Putamen (tissue), 1 donor: Measurements from ENCODE around the gene FREM1.

Experiments
- DNase-seq: peaks from one replicate; pipeline ENCODE4 v3.0.0-alpha.2; 2016; ENCODE audit warnings: low spot score

The FREM1 gene

GRCh38 chr9:14760060-14760459 is 150.2 kb downstream of the FREM1 start:
- DNase-seq, result no peak

DNA sequence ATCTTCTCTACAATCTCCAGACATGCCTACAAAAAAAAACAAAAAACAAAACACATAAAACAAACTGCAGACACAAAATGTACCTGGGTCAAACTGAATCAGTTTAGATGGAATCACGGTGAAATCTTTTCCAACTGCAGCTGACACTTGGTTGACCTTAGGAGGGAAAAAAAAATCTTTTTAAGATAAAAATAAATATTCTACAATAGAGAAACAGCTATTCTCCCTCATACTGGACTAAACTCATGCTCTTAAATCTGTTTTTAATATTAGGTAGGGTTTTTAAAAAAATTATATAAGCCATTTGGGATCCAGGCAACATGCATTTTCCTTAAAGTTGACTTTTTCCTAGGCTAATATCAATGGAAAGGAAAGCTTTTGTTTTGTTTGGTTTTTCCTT is 153.9 kb downstream of the FREM1 start:
- no peak for DNase-seq

- no peak for DNase-seq
These were observed 157.4 kb downstream of the FREM1 start for GRCh38 chr9:14752871-14753270.

DNA sequence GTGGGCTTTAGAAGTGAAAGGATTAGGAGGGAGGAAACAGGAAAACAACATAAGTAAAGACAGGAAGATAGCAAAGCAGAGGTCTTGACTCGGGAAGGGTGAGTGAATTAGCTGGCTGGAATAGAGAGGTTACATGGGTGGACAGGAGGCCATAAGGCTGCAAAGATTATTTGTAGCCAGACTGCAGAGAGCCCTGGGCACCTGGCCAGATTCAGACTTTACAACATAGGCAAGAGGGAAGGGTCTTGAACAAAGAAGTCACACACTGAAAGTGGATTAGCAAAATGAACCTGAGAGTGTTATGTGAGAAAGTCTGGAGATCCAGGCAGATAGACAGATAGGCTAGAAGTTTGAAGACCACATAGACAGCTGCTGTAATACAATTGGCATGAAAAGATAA is 158.0 kb downstream of the FREM1 start:
- no peak for DNase-seq

DNA sequence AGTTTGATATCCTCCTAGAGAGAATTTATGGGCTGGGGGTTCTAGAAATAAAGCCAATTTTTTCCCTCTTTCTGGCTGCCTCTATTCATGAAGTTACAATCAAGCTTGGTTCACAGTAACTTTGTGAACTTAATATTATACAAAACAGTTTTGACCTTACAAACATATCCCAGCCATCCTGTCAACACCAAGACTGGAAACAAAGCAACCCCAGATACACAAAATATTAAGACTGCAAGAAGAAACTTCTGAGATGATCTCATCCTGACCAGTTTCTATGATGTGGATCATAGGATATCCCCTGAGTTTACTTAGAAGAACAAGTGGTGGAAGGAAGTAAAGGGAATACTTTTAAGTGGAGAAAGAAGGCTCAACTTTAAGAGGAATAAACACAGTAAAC is 159.4 kb downstream of the FREM1 start:
- no peak for DNase-seq

GRCh38 chr9:14749741-14750211 is 160.5 kb downstream of the FREM1 start:
- no peak for DNase-seq

GRCh38 chr9:14748373-14748772 is 161.9 kb downstream of the FREM1 start:
- DNase-seq, result no peak

- no peak for DNase-seq
These were observed 163.1 kb downstream of the FREM1 start for GRCh38 chr9:14747111-14747510.

DNA sequence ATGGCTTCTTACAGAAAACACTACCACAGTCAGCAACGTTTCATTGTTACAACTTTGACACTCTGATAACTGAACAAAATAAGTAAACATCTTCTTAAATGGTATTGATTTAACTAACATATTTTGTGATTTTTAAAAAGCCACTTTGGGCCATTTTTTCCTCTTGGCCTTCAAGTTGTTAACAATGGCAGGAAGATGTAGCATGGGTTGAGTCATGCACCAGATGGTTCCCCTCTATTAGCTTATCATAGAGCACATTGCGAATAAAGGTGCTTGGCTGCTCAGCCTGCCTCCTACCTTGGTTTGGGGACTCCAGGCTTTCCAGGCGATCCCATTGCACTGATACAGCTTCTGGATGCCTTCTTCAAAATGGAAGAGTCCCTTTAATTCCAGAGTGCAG is 163.6 kb downstream of the FREM1 start:
- DNase-seq, result no peak

DNA sequence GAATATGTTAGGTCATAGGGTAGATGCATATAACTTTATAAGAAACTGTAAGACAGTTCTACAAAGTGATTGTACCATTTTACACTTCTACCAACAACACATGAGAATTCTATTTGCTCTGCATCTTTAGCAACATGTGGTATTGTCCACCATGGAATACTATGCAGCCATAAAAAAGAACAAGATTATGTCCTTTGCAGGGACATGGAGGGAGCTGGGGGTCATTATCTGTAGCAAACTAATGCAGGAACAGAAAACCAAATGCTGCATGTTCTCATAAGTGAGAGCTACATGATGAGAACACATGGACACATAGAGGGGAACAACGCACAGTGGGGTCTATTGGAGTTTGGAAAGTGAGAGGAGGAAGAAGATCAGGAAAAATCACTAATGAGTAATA is 165.5 kb downstream of the FREM1 start:
- no peak for DNase-seq

DNA sequence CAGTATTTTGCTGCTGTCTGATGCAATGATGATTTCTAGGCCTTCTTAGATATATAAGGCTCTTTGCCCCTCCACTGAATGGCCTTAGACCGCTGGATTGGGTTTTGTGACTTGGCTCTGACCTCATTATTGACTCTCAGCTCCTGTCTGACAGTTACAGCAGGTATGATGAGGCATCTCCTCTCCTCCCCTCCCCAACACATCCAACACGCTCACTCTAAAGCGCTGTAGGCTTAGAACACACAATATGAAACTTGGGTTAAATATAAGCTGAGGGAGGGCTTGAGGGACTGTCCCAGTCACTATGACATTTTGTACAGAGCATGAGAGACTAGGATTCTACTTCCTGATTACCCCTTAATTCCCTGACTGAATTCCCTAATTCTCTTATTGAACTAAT is 168.9 kb downstream of the FREM1 start:
- DNase-seq, result no peak

DNA sequence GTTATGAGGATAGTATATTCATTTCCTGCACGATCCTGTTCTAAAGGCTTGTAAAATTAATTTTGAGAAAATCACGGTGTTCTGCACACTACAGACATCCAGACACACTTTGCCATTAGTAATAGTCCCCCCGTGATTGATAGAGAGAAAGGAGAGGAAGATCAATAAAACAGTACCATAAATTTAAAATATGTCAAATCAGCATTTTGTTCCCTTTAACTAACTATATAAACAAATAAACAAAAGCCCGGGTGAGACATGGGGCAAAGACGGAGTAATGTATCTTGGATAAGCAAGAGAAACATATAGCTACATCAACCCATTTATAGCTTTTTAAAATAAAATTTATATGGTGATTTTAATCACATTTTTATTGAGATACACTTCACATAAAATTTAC is 177.1 kb downstream of the FREM1 start:
- DNase-seq, result no peak

DNA sequence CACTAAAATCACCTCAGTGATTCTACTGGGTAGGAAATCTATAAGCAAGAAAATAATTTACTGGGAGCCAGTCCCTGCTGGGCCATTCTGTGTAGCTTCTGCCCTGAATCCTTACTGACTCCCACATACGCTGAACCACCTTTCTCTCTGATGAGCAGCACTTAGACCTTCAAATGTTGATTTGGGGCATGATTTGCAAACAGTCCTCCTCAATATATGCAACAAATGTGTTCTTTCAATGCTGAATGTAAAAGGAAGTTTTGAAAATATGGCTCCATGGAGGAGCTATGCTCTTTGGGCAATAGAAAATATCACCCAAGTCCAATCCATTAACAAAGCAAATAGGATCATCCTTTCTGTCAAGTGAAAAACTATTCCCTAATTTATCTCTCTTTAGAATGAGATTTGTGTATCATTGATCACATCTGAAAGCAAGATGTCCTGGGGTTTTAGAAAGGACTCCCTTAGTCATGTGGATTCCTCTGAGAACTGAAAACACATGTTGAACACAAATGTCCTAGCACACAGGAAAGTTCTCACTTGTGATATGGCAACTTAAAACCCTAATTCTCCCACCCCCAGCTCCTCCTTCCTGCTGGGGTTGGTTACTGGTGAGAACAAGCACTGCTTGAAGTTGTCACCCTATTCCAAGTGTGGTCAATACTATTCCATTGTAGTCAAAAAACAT is 178.8 kb downstream of the FREM1 start:
- DNase-seq, result no peak

DNA sequence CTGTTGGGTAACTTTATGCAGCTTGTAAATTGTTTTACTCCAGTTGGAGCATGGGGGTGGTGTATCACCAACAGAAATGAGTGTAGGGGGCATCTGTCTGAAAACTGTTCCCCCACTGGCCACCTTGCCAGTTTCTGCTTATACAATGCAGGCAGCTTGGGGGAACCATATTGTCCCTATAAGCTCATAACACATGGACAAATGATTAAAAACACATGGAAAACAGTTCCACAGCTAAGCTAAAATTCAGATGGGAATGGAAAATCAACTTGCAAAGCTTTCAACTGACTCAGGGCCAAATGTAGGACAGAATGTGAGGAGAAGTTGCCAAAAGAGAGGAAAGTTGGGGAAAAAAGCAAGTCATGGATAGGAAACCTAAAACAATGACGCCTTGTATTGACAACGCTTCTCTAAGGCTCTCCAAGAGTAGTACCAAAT is 179.7 kb downstream of the FREM1 start:
- no peak for DNase-seq

DNA sequence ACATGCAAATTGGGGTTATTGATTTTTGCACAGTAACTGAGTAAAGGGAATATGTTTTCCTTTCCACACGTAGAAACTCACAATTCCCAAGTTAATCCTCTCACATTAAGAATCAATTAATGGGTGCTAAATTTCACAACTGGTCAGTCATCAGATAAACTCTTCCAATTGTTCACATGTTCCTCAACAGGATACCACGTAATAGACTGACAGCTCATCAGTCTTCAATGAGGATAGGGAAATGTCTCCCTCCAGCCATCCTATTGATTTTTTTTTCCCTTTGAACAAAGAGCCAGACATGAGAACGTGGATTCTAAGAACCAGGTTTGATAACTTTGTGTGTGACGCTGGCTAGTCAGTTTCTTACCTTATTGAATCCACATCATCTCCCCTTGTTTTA is 186.9 kb downstream of the FREM1 start:
- DNase-seq, result no peak

- DNase-seq, result no peak
These were observed 187.7 kb downstream of the FREM1 start, which contains the start of gene CER1 for GRCh38 chr9:14722391-14723035. Gene CER1, minus strand, starts transcription at chr9:14722733. Its CDS starts 61 bp downstream, at chr9:14722672.

- DNase-seq, result no peak
These were observed 190.9 kb downstream of the FREM1 start for GRCh38 chr9:14719231-14719923.

GRCh38 chr9:14715102-14715501 is 195.1 kb downstream of the FREM1 start:
- DNase-seq, result no peak

DNA sequence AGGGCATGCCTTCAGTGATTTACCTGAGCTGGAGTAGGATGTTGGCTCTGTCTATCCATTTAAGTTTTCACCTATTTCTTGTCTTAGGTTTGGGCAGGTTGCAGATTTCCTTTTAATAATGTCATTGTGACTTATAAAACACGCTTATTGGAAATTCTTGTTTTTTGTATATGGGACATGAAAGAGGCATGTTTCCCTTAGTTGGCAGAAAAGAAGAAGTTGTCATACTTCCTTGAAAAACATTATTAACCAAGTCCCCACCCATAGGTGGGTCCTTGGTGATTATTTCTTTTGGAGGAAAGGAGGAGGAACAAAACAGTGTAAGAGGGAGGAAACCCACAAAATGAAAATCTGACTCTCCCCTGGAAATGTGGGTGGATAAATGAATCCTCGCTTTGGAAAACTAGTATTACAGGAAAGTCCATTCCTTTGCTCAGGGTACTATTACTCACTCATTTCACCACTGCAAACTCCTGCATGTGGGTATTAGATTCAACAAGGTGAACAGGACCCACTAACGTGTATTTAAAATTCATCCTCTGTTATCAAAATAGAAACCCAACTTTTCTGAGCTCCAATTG is 197.0 kb downstream of the FREM1 start:
- DNase-seq, result no peak

GRCh38 chr9:14710804-14711203 is 199.4 kb downstream of the FREM1 start:
- DNase-seq, result no peak

DNA sequence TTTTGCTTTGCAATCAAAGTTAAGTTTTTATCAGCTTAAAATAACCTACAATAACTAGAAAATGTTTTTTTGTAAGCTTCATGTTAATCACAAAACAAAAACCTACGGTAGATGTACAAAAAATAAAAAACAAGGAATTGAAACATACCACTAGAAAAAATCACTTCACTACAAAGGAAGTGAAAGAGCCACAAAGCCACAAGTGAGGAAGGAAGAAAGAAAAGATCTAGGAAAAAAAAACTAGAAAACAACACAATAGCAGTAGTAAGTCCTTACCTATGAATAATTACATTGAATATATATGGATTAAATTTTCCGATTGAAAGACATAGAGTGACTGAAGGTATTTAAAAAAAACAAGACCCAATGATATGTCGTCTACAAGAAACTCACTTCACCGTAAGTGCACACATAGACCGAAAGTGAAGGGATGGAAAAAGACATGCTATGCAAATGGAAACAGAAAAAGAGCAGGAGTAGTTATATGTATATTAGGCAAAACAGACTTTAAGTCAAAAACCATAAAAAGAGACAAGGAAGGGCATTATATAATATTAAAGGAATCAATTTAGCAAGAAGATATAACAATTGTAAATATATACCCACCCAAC is 203.6 kb downstream of the FREM1 start:
- DNase-seq, result no peak

DNA sequence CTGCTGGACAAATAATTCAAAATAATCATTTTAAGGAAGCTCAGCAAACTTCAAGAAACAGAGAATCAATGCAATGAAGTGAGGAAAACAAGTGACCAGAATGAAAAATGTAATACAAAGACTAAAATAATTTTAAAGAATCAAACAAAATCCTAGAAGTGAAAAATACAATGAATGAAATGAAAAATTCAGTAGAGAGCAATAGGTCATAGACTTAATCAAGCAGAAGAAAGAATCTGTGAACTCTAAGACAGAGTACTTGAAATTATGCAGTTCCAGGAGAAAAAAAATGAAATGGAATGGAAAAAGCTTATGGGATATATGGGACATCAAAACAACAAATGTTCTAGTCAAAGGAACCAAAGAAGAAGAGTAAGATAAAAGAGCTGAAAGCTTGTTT is 205.1 kb downstream of the FREM1 start:
- no peak for DNase-seq
